IPS-NIHi11 (cell line): ENCODE measurements around the gene SMIM34.

Experiments used
- DNase-seq: peaks from one replicate; pipeline ENCODE4 v3.0.0; 2012; ENCODE audit warnings: mixed read lengths, low spot score

SMIM34 gene

DNA sequence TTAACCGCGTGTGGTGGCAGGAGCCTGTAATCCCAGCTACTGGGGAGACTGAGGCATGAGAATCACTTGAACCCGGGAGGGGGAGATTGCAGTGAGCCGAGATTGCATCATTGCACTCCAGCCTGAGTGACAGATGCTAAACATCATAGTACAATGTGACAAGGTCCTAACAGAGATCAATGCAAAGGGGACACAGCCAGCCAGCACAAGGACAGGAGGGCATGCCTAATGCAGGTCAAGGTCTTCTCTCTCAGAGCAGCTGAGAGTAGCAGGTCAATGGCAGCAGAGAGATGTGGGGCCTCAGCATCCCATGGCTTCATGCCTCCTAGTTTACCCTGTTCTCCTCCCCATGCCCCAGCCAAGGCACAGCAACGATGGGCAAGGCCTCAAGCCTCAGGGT is 51.4 kb downstream of the SMIM34 start:
- DNase-seq, result no peak

DNA sequence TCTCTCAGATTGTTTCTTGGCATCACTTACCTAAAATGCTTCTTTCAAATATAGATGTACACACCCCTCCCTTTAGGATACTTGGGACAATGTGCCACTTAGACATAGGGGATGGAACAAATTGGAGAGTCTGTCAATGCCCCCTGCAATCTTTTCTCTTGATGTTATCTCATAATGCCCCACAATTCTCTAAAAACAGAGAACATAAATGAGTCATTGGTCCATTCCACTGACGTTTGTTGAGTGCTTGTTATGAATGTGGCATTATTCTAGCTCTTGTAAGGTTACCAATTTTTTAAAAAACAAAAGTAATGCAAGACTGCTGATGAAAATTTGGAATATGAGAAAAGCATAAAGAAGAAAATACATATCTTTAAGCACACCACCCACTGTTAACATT is 54.0 kb downstream of the SMIM34 start:
- DNase-seq, result no peak
